SK-N-SH treated with all-trans-retinoic acid at 6 μM for 48 hours (cell line): ENCODE results near the gene NPAT.

Experiments used
- ATAC-seq: fragments of 200-7000 bp; cut with Tn5 transposase; 3 replicates; pipeline ENCODE4 v1.9.1; 2020; ENCODE audit warnings: mild to moderate bottlenecking, moderate library complexity
- ARNTL ChIP-seq: fragments of 450-650 bp; formaldehyde crosslinking; IDR thresholded peaks from 2 replicates; pipeline ENCODE4 v1.5.0; 2020; ENCODE audit warnings: low read depth, mild to moderate bottlenecking, moderate library complexity, borderline replicate concordance
- BACH2 ChIP-seq: fragments of 250-450 bp; sonication (Bioruptor Pico); IDR thresholded peaks from 2 replicates; pipeline ENCODE4 v1.9.0; 2021; ENCODE audit warnings: mild to moderate bottlenecking, borderline replicate concordance
- CREB5 ChIP-seq: fragments of 250-450 bp; sonication (Bioruptor Pico); IDR thresholded peaks from 2 replicates; pipeline ENCODE4 v1.5.1; 2020; ENCODE audit warnings: low read depth, mild to moderate bottlenecking, moderate library complexity
- CSDC2 ChIP-seq: fragments of 250-450 bp; sonication (Bioruptor Pico); IDR thresholded peaks from 2 replicates; pipeline ENCODE4 v1.5.0; 2020; ENCODE audit warnings: mild to moderate bottlenecking, moderate library complexity
- CSRNP3 ChIP-seq: fragments of 250-450 bp; sonication (Bioruptor Pico); IDR thresholded peaks from 2 replicates; pipeline ENCODE4 v1.5.1; 2021; ENCODE audit warnings: mild to moderate bottlenecking, moderate library complexity
- ESRRG ChIP-seq: fragments of 250-450 bp; sonication (Bioruptor Pico); IDR thresholded peaks from 2 replicates; pipeline ENCODE4 v1.6.1; 2021; ENCODE audit warnings: mild to moderate bottlenecking
- GLIS3 ChIP-seq: fragments of 250-450 bp; sonication (Bioruptor Pico); IDR thresholded peaks from 2 replicates; pipeline ENCODE4 v1.5.0; 2020; ENCODE audit warnings: mild to moderate bottlenecking, moderate library complexity
- ISL1 ChIP-seq: fragments of 250-450 bp; sonication (Bioruptor Pico); IDR thresholded peaks from 2 replicates; pipeline ENCODE4 v2.1.2; 2022; ENCODE audit warnings: mild to moderate bottlenecking, moderate library complexity
- OSR1 ChIP-seq: fragments of 250-450 bp; sonication (Bioruptor Pico); IDR thresholded peaks from 2 replicates; pipeline ENCODE4 v1.8.0; 2022; ENCODE audit warnings: moderate library complexity, mild to moderate bottlenecking, inconsistent platforms
- PATZ1 ChIP-seq: fragments of 250-450 bp; sonication (Bioruptor Pico); IDR thresholded peaks from 2 replicates; pipeline ENCODE4 v1.8.0; 2020; ENCODE audit warnings: mild to moderate bottlenecking, moderate library complexity, borderline replicate concordance
- POU6F1 ChIP-seq: fragments of 250-450 bp; sonication (Bioruptor Pico); IDR thresholded peaks from 2 replicates; pipeline ENCODE4 v1.8.0; 2021; ENCODE audit warnings: low read depth, mild to moderate bottlenecking, moderate library complexity, borderline replicate concordance
- PPARA ChIP-seq: fragments of 250-450 bp; sonication (Bioruptor Pico); IDR thresholded peaks from 2 replicates; pipeline ENCODE4 v1.5.0; 2020; ENCODE audit warnings: mild to moderate bottlenecking, borderline replicate concordance
- RARB ChIP-seq: fragments of 250-450 bp; sonication (Bioruptor Pico); IDR thresholded peaks from 2 replicates; pipeline ENCODE4 v1.8.0; 2021; ENCODE audit warnings: mild to moderate bottlenecking, moderate library complexity
- SNAI2 ChIP-seq: fragments of 250-450 bp; sonication (Bioruptor Pico); IDR thresholded peaks from 2 replicates; pipeline ENCODE4 v1.5.0; 2020; ENCODE audit warnings: mild to moderate bottlenecking, moderate library complexity
- TCF4 ChIP-seq: fragments of 250-450 bp; sonication (Bioruptor Pico); IDR thresholded peaks from 2 replicates; pipeline ENCODE4 v1.8.0; 2021; ENCODE audit warnings: mild to moderate bottlenecking, moderate library complexity, borderline replicate concordance
- TOX ChIP-seq: fragments of 250-450 bp; sonication (Bioruptor Pico); IDR thresholded peaks from 2 replicates; pipeline ENCODE4 v1.8.0; 2021; ENCODE audit warnings: mild to moderate bottlenecking, moderate library complexity, borderline replicate concordance
- TSHZ2 ChIP-seq: fragments of 250-450 bp; sonication (Bioruptor Pico); IDR thresholded peaks from 2 replicates; pipeline ENCODE4 v1.5.0; 2020; ENCODE audit warnings: mild to moderate bottlenecking, moderate library complexity
- ZC3H10 ChIP-seq: fragments of 250-450 bp; sonication (Bioruptor Pico); IDR thresholded peaks from 2 replicates; pipeline ENCODE4 v1.5.1; 2021; ENCODE audit warnings: mild to moderate bottlenecking, moderate library complexity
- ZFP3 ChIP-seq: fragments of 250-450 bp; sonication (Bioruptor Pico); IDR thresholded peaks from 2 replicates; pipeline ENCODE4 v1.5.0; 2020; ENCODE audit warnings: mild to moderate bottlenecking, moderate library complexity
- ZFP30 ChIP-seq: fragments of 450-650 bp; formaldehyde crosslinking; IDR thresholded peaks from 2 replicates; pipeline ENCODE4 v1.5.0; 2022; ENCODE audit warnings: mild to moderate bottlenecking, moderate library complexity
- ZNF565 ChIP-seq: fragments of 450-650 bp; formaldehyde crosslinking; conservative IDR thresholded peaks from 2 replicates; pipeline ENCODE4 v1.5.0; 2020; ENCODE audit warnings: low read depth, mild to moderate bottlenecking, moderate library complexity
- ZNF70 ChIP-seq: fragments of 450-650 bp; formaldehyde crosslinking; IDR thresholded peaks from 2 replicates; pipeline ENCODE4 v1.5.0; 2020; ENCODE audit warnings: mild to moderate bottlenecking, moderate library complexity

The NPAT gene

GRCh38 chr11:108246308-108246707 is 23.9 kb upstream of the NPAT start:
- no peak for TF ChIP-seq GLIS3 (CRISPR knock-in tag)
- TF ChIP-seq TCF4 = no peak
- TF ChIP-seq ISL1 (CRISPR knock-in tag) = no peak
- TF ChIP-seq CSRNP3 = no peak
- no peak for TF ChIP-seq PATZ1 (CRISPR knock-in tag)
- TF ChIP-seq SNAI2 = no peak
- TF ChIP-seq ESRRG (CRISPR knock-in tag) = no peak
- no peak for TF ChIP-seq ZC3H10
- TF ChIP-seq CREB5 (CRISPR knock-in tag) = no peak
- TF ChIP-seq PPARA = no peak
- no peak for TF ChIP-seq TSHZ2 (CRISPR knock-in tag)
- TF ChIP-seq OSR1 (CRISPR knock-in tag) = no peak
- no peak for TF ChIP-seq CSDC2 (CRISPR knock-in tag)
- no peak for TF ChIP-seq TOX (CRISPR knock-in tag)
- TF ChIP-seq ZFP3 = no peak
- no peak for TF ChIP-seq BACH2
- TF ChIP-seq, all 23 proteins: peak for 0
- no peak for ATAC-seq

- ATAC-seq = no peak
- no peak for TF ChIP-seq CREB5 (CRISPR knock-in tag)
Observed at GRCh38 chr11:108242422-108242821, 20.0 kb upstream of the NPAT start.

- no peak for ATAC-seq
- TF ChIP-seq ZFP30 (CRISPR knock-in tag) (no peak), ARNTL (CRISPR knock-in tag) (no peak), ZFP3 (no peak), ISL1 (CRISPR knock-in tag) (no peak), POU6F1 (CRISPR knock-in tag) (no peak), TOX (CRISPR knock-in tag) (no peak), CREB5 (CRISPR knock-in tag) (no peak), CSRNP3 (no peak), CSDC2 (CRISPR knock-in tag) (no peak), RARB (CRISPR knock-in tag) (no peak), ZC3H10 (no peak), ZNF565 (CRISPR knock-in tag) (no peak), OSR1 (CRISPR knock-in tag) (no peak), ZNF70 (no peak), PATZ1 (CRISPR knock-in tag) (no peak), GLIS3 (CRISPR knock-in tag) (no peak)
Observed at GRCh38 chr11:108241330-108242037, 19.0 kb upstream of the NPAT start.
